Measurements from ENCODE around the gene TTC3. TPM values are rescaled to one million over a fixed set of nuclear protein-coding genes. Genes with fewer than 3 reads are reported as not detected.

The TTC3 gene
- total RNA-seq, 1 experiment from 2014 or later, result 121 TPM

- TF ChIP-seq EZH2phosphoT487 (IDR thresholded peaks at IDR 0.05; ENCODE audit: borderline replicate concordance, low read length) (no peak), CTCF (conservative IDR thresholded peaks at IDR 0.05; ENCODE audit: low read depth, low read length) (no peak), EZH2 (IDR thresholded peaks at IDR 0.05; ENCODE audit: low read length, unreplicated experiment) (no peak)
- BruUV-seq (replicated peaks), result no TSS peak
- Histone ChIP-seq H3K27ac (ENCODE audit: low read length) (no peak overlapping the region), H3F3A (ENCODE audit: low read length, unreplicated experiment) (no peaks in the 10 kb centered on the region), H4K20me1 (ENCODE audit: low read length) (no peaks in the 10 kb centered on the region), H3K79me2 (ENCODE audit: low read length) (0 out of 2 replicates have a peak, but pooled peaks cover 5% of the 10 kb centered on the region), H3K4me1 (ENCODE audit: insufficient read depth, low read length) (no peaks in the 10 kb centered on the region), H3K36me3 (ENCODE audit: low read depth, low read length) (peaks cover 33% of the 10 kb centered on the region), H3K9ac (ENCODE audit: low read length) (no peak overlapping the region), H2AFZ (ENCODE audit: low read length) (no peak overlapping the region), H3K4me3 (ENCODE audit: low read length) (no peak overlapping the region), H3K27me3 (ENCODE audit: low read length) (no peaks in the 10 kb centered on the region), H3K9me3 (ENCODE audit: low read length) (no peaks in the 10 kb centered on the region), H3K9me2 (replicated peaks; ENCODE audit: low read length) (no peaks in the 10 kb centered on the region), H3K4me2 (ENCODE audit: low read length) (no peak overlapping the region)
- CTCF ChIA-PET, result no interaction called here
- POLR2A ChIA-PET (ENCODE audit: unreplicated experiment), result no interaction called here
- no peak for ATAC-seq
- intact Hi-C loops (cut with micrococcal nuclease), result no loop called here
- DNase-seq, result no peak
Measured at GRCh38 chr21:37228003-37228400, 154.9 kb downstream of the TTC3 start.

GRCh38 chr21:37230632-37231248 lies 157.7 kb downstream of the TTC3 start:
- H3K36me3 ChIP-seq (ENCODE audit: low read depth, low read length), result peaks cover 13% of the 10 kb centered on the region; the same call in 1 of the 2 replicates
- intact Hi-C loops (cut with micrococcal nuclease), result no loop called here
- no peaks in the 10 kb centered on the region for H3K9me2 ChIP-seq (replicated peaks; ENCODE audit: low read length)

More at GRCh38 chr21:37230632-37231248, 157.7 kb downstream of the TTC3 start:
- BruUV-seq (replicated peaks), result no TSS peak
- Histone ChIP-seq H3K9me3 (ENCODE audit: low read length) (no peaks in the 10 kb centered on the region), H3K4me2 (ENCODE audit: low read length) (no peak overlapping the region), H3K27ac (ENCODE audit: low read length) (no peak overlapping the region), H3K4me3 (ENCODE audit: low read length) (no peak overlapping the region), H3F3A (ENCODE audit: low read length, unreplicated experiment) (no peaks in the 10 kb centered on the region), H2AFZ (ENCODE audit: low read length) (no peak overlapping the region), H3K79me2 (ENCODE audit: low read length) (no peaks in the 10 kb centered on the region), H3K9ac (ENCODE audit: low read length) (no peak overlapping the region), H3K27me3 (ENCODE audit: low read length) (no peaks in the 10 kb centered on the region), H3K4me1 (ENCODE audit: insufficient read depth, low read length) (no peaks in the 10 kb centered on the region), H4K20me1 (ENCODE audit: low read length) (no peaks in the 10 kb centered on the region)
- ATAC-seq, result no peak
- no peak for DNase-seq
- ChIA-PET CTCF (no interaction called here), POLR2A (ENCODE audit: unreplicated experiment) (no interaction called here)
- TF ChIP-seq EZH2 (IDR thresholded peaks at IDR 0.05; ENCODE audit: low read length, unreplicated experiment) (no peak), EZH2phosphoT487 (IDR thresholded peaks at IDR 0.05; ENCODE audit: borderline replicate concordance, low read length) (no peak), CTCF (conservative IDR thresholded peaks at IDR 0.05; ENCODE audit: low read depth, low read length) (no peak)
